ENCODE data around the gene SZT2.
"Not testable (repeated sequence)": the region's sequence is repeated elsewhere in the genome, so short reads cannot be mapped to it uniquely, and the experiment has no call there.

SZT2 gene

GRCh38 chr1:43484367-43484766 is 94.7 kb downstream of the SZT2 start:
- no peak for DNase-seq (ENCODE audit: low read depth, low spot score)

- DNase-seq (ENCODE audit: low read depth, low spot score) = no peak
Measured at GRCh38 chr1:43488165-43488564, 98.5 kb downstream of the SZT2 start.

GRCh38 chr1:43491061-43491460 is 101.4 kb downstream of the SZT2 start:
- DNase-seq (ENCODE audit: low read depth, low spot score) = no peak

- DNase-seq (ENCODE audit: low read depth, low spot score) = no peak
Measured at GRCh38 chr1:43492826-43493225, 103.1 kb downstream of the SZT2 start.

GRCh38 chr1:43493661-43494450 is 104.2 kb downstream of the SZT2 start:
- peak; percentile 21 for DNase-seq (ENCODE audit: low read depth, low spot score)

- DNase-seq (ENCODE audit: low read depth, low spot score) = no peak
Measured at GRCh38 chr1:43495204-43495603, 105.5 kb downstream of the SZT2 start.

- no peak for DNase-seq (ENCODE audit: low read depth, low spot score)
Measured at GRCh38 chr1:43499898-43500297, 110.2 kb downstream of the SZT2 start.

- DNase-seq (ENCODE audit: low read depth, low spot score) = not testable (repeated sequence)
Measured at GRCh38 chr1:43501806-43502205, 112.1 kb downstream of the SZT2 start.

GRCh38 chr1:43503534-43503933 is 113.8 kb downstream of the SZT2 start:
- DNase-seq (ENCODE audit: low read depth, low spot score) = no peak
